IMR-90 (cell line): ENCODE data around the gene KANK3. TPM values are rescaled to one million over a fixed set of nuclear protein-coding genes. Genes with fewer than 3 reads are reported as not detected.

Source experiments
- ATAC-seq: fragments of 200-7000 bp; cut with Tn5 transposase; 2 replicates; pipeline ENCODE4 v1.9.1; 2020; ENCODE audit warnings: low read depth, mild to moderate bottlenecking, moderate library complexity
- BruUV-seq: library from RNA; stranded (reverse); fragments of 400-500 nt; replicated peaks from 2 replicates; lab custom pipeline; 2021; lab: Mats Ljungman, UMichigan
- CTCF ChIA-PET: fragments of 300-600 bp; formaldehyde crosslinking; extraction: SDS; loops from one replicate; lab custom pipeline; 2021; ENCODE audit warnings: antibody characterized with exemption; lab: Yijun Ruan, JAX
- POLR2A ChIA-PET: fragments of 300-600 bp; sonication (Branson Sonifier 250); formaldehyde crosslinking; loops from one replicate; lab custom pipeline; 2022; ENCODE audit warnings: antibody characterized with exemption; ENCODE audit not compliant: unreplicated experiment; lab: Charles Lee
- DNase-seq: peaks from one replicate; pipeline ENCODE4 v3.0.0; 2013
- H2AFZ ChIP-seq: replicated peaks from 2 replicates; pipeline ENCODE3; 2013; ENCODE audit warnings: low read length, mild to moderate bottlenecking; ENCODE audit not compliant: poor library complexity
- H2AK5ac ChIP-seq: 2 replicates; pipeline ENCODE4 v1.6.1; 2013; ENCODE audit warnings: low read depth, low read length, inconsistent platforms
- H2AK9ac ChIP-seq: replicated peaks from 2 replicates; pipeline ENCODE3; 2013; ENCODE audit warnings: mild to moderate bottlenecking, low read depth, low read length, moderate library complexity; ENCODE audit not compliant: poor library complexity
- H2BK120ac ChIP-seq: 2 replicates; pipeline ENCODE4 v1.6.1; 2013; ENCODE audit warnings: low read depth, low read length, inconsistent platforms
- H2BK15ac ChIP-seq: 3 replicates; pipeline ENCODE4 v1.6.1; 2013; ENCODE audit warnings: low read depth, low read length, inconsistent platforms
- H2BK20ac ChIP-seq: 2 replicates; pipeline ENCODE4 v1.6.1; 2013; ENCODE audit warnings: low read depth, mild to moderate bottlenecking, inconsistent platforms, low read length, moderate library complexity
- H2BK5ac ChIP-seq: 2 replicates; pipeline ENCODE4 v1.6.1; 2013; ENCODE audit warnings: mild to moderate bottlenecking, low read depth, low read length, inconsistent platforms; ENCODE audit not compliant: poor library complexity, severe bottlenecking
- H3K14ac ChIP-seq: replicated peaks from 2 replicates; pipeline ENCODE4 v1.6.1; 2013; ENCODE audit warnings: low read depth, low read length, inconsistent platforms
- H3K18ac ChIP-seq: 2 replicates; pipeline ENCODE4 v1.6.1; 2013; ENCODE audit warnings: low read depth, low read length, control low read depth
- H3K23ac ChIP-seq: 2 replicates; pipeline ENCODE4 v1.6.1; 2013; ENCODE audit warnings: low read depth, low read length, inconsistent platforms
- H3K27ac ChIP-seq: 2 replicates; pipeline ENCODE4 v1.5.1; 2013; ENCODE audit warnings: mild to moderate bottlenecking, control low read depth, low read length; ENCODE audit not compliant: insufficient read depth
- H3K27me3 ChIP-seq: 2 replicates; pipeline ENCODE4 v1.6.1; 2013; ENCODE audit warnings: low read length; ENCODE audit not compliant: control insufficient read depth, insufficient read depth
- H3K36me3 ChIP-seq: 2 replicates; pipeline ENCODE4 v1.6.1; 2013; ENCODE audit warnings: low read length, mixed read lengths; ENCODE audit not compliant: control insufficient read depth, insufficient read depth
- H3K4ac ChIP-seq: 2 replicates; pipeline ENCODE4 v1.6.1; 2013; ENCODE audit warnings: low read depth, low read length, inconsistent platforms
- H3K4me1 ChIP-seq: 2 replicates; pipeline ENCODE4 v1.6.1; 2013; ENCODE audit warnings: low read length, mixed read lengths; ENCODE audit not compliant: control insufficient read depth, insufficient read depth
- H3K4me2 ChIP-seq: 2 replicates; pipeline ENCODE4 v1.6.1; 2013; ENCODE audit warnings: low read depth, mild to moderate bottlenecking, control low read depth, low read length, moderate library complexity
- H3K4me3 ChIP-seq: 2 replicates; pipeline ENCODE4 v1.5.1; 2013; ENCODE audit warnings: low read depth, mild to moderate bottlenecking, control low read depth, low read length, moderate library complexity; ENCODE audit not compliant: insufficient read depth
- H3K56ac ChIP-seq: 2 replicates; pipeline ENCODE4 v1.6.1; 2013; ENCODE audit warnings: low read length, inconsistent platforms; ENCODE audit not compliant: insufficient read depth; ENCODE audit errors: extremely low read depth
- H3K79me1 ChIP-seq, 2 experiments: 2 replicates each; pipeline ENCODE4 v1.6.1; 2013; ENCODE audit warnings: low read length in 2 of 2, inconsistent platforms in 1 of 2, low read depth in 1 of 2
- H3K9ac ChIP-seq: 2 replicates; pipeline ENCODE4 v1.6.1; 2013; ENCODE audit warnings: low read depth, low read length, control low read depth
- H3K9me1 ChIP-seq: 2 replicates; pipeline ENCODE4 v1.6.1; 2013; ENCODE audit warnings: low read length, inconsistent platforms; ENCODE audit not compliant: insufficient read depth
- H3K9me3 ChIP-seq: 2 replicates; pipeline ENCODE4 v1.6.1; 2013; ENCODE audit warnings: low read length; ENCODE audit not compliant: control insufficient read depth, insufficient read depth
- H4K20me1 ChIP-seq: 2 replicates; pipeline ENCODE4 v1.6.1; 2013; ENCODE audit warnings: low read length, inconsistent platforms; ENCODE audit not compliant: insufficient read depth
- H4K5ac ChIP-seq: 2 replicates; pipeline ENCODE4 v1.6.1; 2013; ENCODE audit warnings: mild to moderate bottlenecking, low read depth, low read length, control low read depth
- H4K8ac ChIP-seq, 2 experiments: 2 replicates each; pipeline ENCODE4 v1.6.1; 2013; ENCODE audit warnings: low read depth in 2 of 2, low read length in 2 of 2, control low read depth in 1 of 2, inconsistent platforms in 1 of 2
- H4K91ac ChIP-seq: 2 replicates; pipeline ENCODE4 v1.6.1; 2013; ENCODE audit warnings: low read depth, low read length, inconsistent platforms; ENCODE audit not compliant: insufficient read depth
- BHLHE40 ChIP-seq: fragments of 150-350 bp; IDR thresholded peaks from 2 replicates; pipeline ENCODE4 v1.6.1; 2016; ENCODE audit warnings: mild to moderate bottlenecking, low read depth, low read length
- CEBPB ChIP-seq: IDR thresholded peaks from 2 replicates; pipeline ENCODE4 v1.6.1; 2012; ENCODE audit warnings: low read depth, low read length, improper control_type of control experiment
- CHD1 ChIP-seq: IDR thresholded peaks from 2 replicates; pipeline ENCODE4 v1.6.1; 2012; ENCODE audit warnings: low read depth, low read length, improper control_type of control experiment
- CTCF ChIP-seq: conservative IDR thresholded peaks from 2 replicates; pipeline ENCODE4 v1.5.1; 2012; ENCODE audit warnings: mild to moderate bottlenecking, low read depth, low read length, improper control_type of control experiment
- FOS ChIP-seq: fragments of 150-350 bp; IDR thresholded peaks from 2 replicates; pipeline ENCODE4 v1.6.1; 2016; ENCODE audit warnings: low read depth, low read length
- MAFK ChIP-seq: IDR thresholded peaks from 2 replicates; pipeline ENCODE4 v1.6.1; 2012; ENCODE audit warnings: low read depth, low read length, improper control_type of control experiment
- MAZ ChIP-seq: IDR thresholded peaks from 2 replicates; pipeline ENCODE4 v1.6.1; 2012; ENCODE audit warnings: low read depth, mild to moderate bottlenecking, low read length, improper control_type of control experiment, moderate library complexity, borderline replicate concordance
- MXI1 ChIP-seq: IDR thresholded peaks from 2 replicates; pipeline ENCODE4 v1.6.1; 2012; ENCODE audit warnings: low read depth, mild to moderate bottlenecking, low read length, moderate library complexity, borderline replicate concordance
- NFE2L2 ChIP-seq: fragments of 150-350 bp; IDR thresholded peaks from 2 replicates; pipeline ENCODE4 v1.6.1; 2016; ENCODE audit warnings: low read depth, mild to moderate bottlenecking, low read length
- RAD21 ChIP-seq: IDR thresholded peaks from 2 replicates; pipeline ENCODE4 v1.6.1; 2012; ENCODE audit warnings: low read length, improper control_type of control experiment
- RCOR1 ChIP-seq: IDR thresholded peaks from 2 replicates; pipeline ENCODE4 v1.6.1; 2012; ENCODE audit warnings: mild to moderate bottlenecking, low read length, improper control_type of control experiment; ENCODE audit not compliant: insufficient replicate concordance
- RFX5 ChIP-seq: IDR thresholded peaks from 2 replicates; pipeline ENCODE4 v1.8.0; 2012; ENCODE audit warnings: low read depth, mild to moderate bottlenecking, low read length, moderate library complexity
- USF2 ChIP-seq: fragments of 150-350 bp; IDR thresholded peaks from 2 replicates; pipeline ENCODE4 v1.6.1; 2017; ENCODE audit warnings: mild to moderate bottlenecking, antibody characterized with exemption, low read length, low read depth
- WGBS, 2 experiments: methylation state at CpG; one replicate each; pipeline versions ENCODE4 v1.1.5 to v1.1.7; 2013; ENCODE audit warnings: missing lambda C conversion rate in 2 of 2; ENCODE audit not compliant: insufficient read length in 1 of 2; ENCODE audit errors: extremely low coverage in 2 of 2; 5-methylcytosine and 5-hydroxymethylcytosine counted together
- dilution Hi-C: fragments of 300-500 bp; cut with HindIII; formaldehyde crosslinking; loops from one replicate; pipeline ENCODE4 v1.14.3; 2018; ENCODE audit warnings: low sequenced_read_pairs; ENCODE audit not compliant: unreplicated experiment
- in situ Hi-C: fragments of 300-500 bp; cut with MboI; formaldehyde crosslinking; loops from 3 replicates; pipeline ENCODE4 v1.14.3; 2019; ENCODE audit warnings: low sequenced_read_pairs, inconsistent platforms, mixed read lengths
- intact Hi-C: fragments of 100-400 bp; cut with micrococcal nuclease; formaldehyde crosslinking; loops from 2 replicates; pipeline ENCODE4 v1.10.0; 2022
- polyA plus RNA-seq, 3 experiments: library from polyadenylated mRNA; depleted of rRNA; stranded (reverse); fragments of >200 nt; gene quantifications; 2 replicates each; pipeline ENCODE4 v1.2.3, GENCODE V29; 2012; ENCODE audit warnings: low replicate concordance in 1 of 3
- total RNA-seq: library from RNA; depleted of rRNA; stranded (reverse); fragments of >200 nt; gene quantifications from 2 replicates; pipeline ENCODE4 v1.2.3, GENCODE V29; 2012

Gene KANK3
- total and polyA plus RNA-seq, 2 of the 4 experiments (the other 2 are of a cell fraction) = 0.07 TPM; not detected in 1

- BruUV-seq = no TSS peak
- POLR2A ChIA-PET = no interaction called here
- no peaks in the 10 kb centered on the region for H3K4me1 ChIP-seq
Observed at GRCh38 chr19:8333767-8334457, 9.2 kb downstream of the KANK3 start.

More at GRCh38 chr19:8333767-8334457, 9.2 kb downstream of the KANK3 start:
- no peak overlapping the region for H2BK5ac ChIP-seq
- H2AK9ac ChIP-seq = no peak overlapping the region
- H3K14ac ChIP-seq = no peak overlapping the region
- no peak for ATAC-seq
- H2BK20ac ChIP-seq = no peak overlapping the region
- no peaks in the 10 kb centered on the region for H3K79me1 ChIP-seq
- no peaks in the 10 kb centered on the region for H3K9me3 ChIP-seq
- no peak overlapping the region for H3K23ac ChIP-seq
- H3K9me1 ChIP-seq = no peaks in the 10 kb centered on the region
- intact Hi-C loops = no loop called here
- H3K4me3 ChIP-seq = no peak overlapping the region
- H3K18ac ChIP-seq = no peak overlapping the region
- no peak overlapping the region for H3K56ac ChIP-seq
- H3K9ac ChIP-seq = no peak overlapping the region
- H3K4me2 ChIP-seq = no peak overlapping the region
- in situ Hi-C loops = no loop called here
- peaks cover 46% of the 10 kb centered on the region for H3K27me3 ChIP-seq
- no peak for DNase-seq
- no peak overlapping the region for H4K91ac ChIP-seq
- H2AFZ ChIP-seq = peak overlapping the region; percentile 49
- no peak overlapping the region for H2BK120ac ChIP-seq
- H3K4ac ChIP-seq = no peak overlapping the region
- TF ChIP-seq RAD21 = no peak
- no peak for TF ChIP-seq FOS
- TF ChIP-seq USF2 = no peak
- TF ChIP-seq RFX5 = no peak
- TF ChIP-seq MXI1 = no peak
- TF ChIP-seq CEBPB = no peak
- no peak for TF ChIP-seq CHD1
- TF ChIP-seq BHLHE40 = no peak
- no peak for TF ChIP-seq NFE2L2
- TF ChIP-seq CTCF = no peak
- no peak for TF ChIP-seq MAZ
- no peak for TF ChIP-seq MAFK
- no peak for TF ChIP-seq RCOR1
- no peak overlapping the region for H2AK5ac ChIP-seq
- H4K5ac ChIP-seq = no peak overlapping the region
- H2BK15ac ChIP-seq = no peak overlapping the region
- WGBS, 2 experiments = 5% methylated on average over 11 of the region's 48 CpGs; no CpG with 5 or more reads in 1 of the 2 experiments
- CTCF ChIA-PET = interaction anchor here (1.1 kb wide), 1 partner anchor 146 kb away, joined by 3 read pairs; no protein-coding TSS in a partner anchor
- H3K36me3 ChIP-seq = no peaks in the 10 kb centered on the region
- dilution Hi-C loops = no loop called here
- no peak overlapping the region for H4K8ac ChIP-seq
- no peak overlapping the region for H3K27ac ChIP-seq
- no peaks in the 10 kb centered on the region for H4K20me1 ChIP-seq
